ENCODE data around the gene PET117.
"Not testable (repeated sequence)": the region's sequence is repeated elsewhere in the genome, so short reads cannot be mapped to it uniquely, and the experiment has no call there.

DNA sequence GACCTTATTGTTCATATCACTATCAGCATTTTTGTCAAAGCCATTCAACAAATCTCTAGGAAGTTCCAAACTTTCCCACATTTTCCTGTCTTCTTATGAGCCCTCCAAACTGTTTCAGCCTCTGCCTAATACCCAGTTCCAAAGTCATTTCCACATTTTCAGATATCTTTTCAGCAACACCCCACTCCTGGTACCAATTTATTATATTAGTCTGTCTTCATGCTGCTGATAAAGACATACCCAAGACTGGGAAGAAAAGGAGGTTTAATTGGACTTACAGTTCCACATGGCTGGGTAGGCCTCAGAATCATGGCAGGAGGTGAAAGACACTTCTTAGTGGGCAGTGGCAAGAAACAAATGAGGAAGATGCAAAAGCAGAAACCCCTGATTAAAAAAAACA is 42.7 kb downstream of the PET117 start:
- TF ChIP-seq, protein P1, sequence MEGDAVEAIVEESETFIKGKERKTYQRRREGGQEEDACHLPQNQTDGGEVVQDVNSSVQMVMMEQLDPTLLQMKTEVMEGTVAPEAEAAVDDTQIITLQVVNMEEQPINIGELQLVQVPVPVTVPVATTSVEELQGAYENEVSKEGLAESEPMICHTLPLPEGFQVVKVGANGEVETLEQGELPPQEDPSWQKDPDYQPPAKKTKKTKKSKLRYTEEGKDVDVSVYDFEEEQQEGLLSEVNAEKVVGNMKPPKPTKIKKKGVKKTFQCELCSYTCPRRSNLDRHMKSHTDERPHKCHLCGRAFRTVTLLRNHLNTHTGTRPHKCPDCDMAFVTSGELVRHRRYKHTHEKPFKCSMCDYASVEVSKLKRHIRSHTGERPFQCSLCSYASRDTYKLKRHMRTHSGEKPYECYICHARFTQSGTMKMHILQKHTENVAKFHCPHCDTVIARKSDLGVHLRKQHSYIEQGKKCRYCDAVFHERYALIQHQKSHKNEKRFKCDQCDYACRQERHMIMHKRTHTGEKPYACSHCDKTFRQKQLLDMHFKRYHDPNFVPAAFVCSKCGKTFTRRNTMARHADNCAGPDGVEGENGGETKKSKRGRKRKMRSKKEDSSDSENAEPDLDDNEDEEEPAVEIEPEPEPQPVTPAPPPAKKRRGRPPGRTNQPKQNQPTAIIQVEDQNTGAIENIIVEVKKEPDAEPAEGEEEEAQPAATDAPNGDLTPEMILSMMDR (IDR thresholded peaks at IDR 0.05; ENCODE audit: borderline replicate concordance, extremely low read depth, low read length, poor library complexity, severe bottlenecking) = not testable (repeated sequence)
- not testable (repeated sequence) for TF ChIP-seq EZH2 (IDR thresholded peaks at IDR 0.05; ENCODE audit: borderline replicate concordance, low read depth, low read length, severe bottlenecking)
